Measurements from ENCODE around the gene EXOSC6.
"Not testable (repeated sequence)": the region's sequence is repeated elsewhere in the genome, so short reads cannot be mapped to it uniquely, and the experiment has no call there.

Gene EXOSC6

GRCh38 chr16:70251629-70252354 is at the start of gene EXOSC6:
EXOSC6 (minus strand) TSS chr16:70251940; CDS start chr16:70251900, 40 bp downstream.
- Mint-ChIP-seq H3K4me3 (peak within 1 kb of the TSS; percentile 87 to 94), H3K4me1 (peaks cover 8 to 24% of the 10 kb centered on the region in 2 donors), H3K27ac (peak within 1 kb of the TSS; percentile 98), H3K27me3 (no peaks in the 10 kb centered on the region), H3K36me3 (peaks cover 29 to 38% of the 10 kb centered on the region in 2 donors), H3K9me3 (no peaks in the 10 kb centered on the region)
- ATAC-seq (replicated peaks) (peak; percentile 88 to 91), DNase-seq (peak; percentile 90)

- H3K36me3 Mint-ChIP-seq: peaks cover 20 to 29% of the 10 kb centered on the region in 2 donors
- H3K27me3 Mint-ChIP-seq: no peaks in the 10 kb centered on the region
- peaks cover 19 to 44% of the 10 kb centered on the region in 2 donors for H3K4me1 Mint-ChIP-seq
- peak overlapping the region in 1 of 2 donors; percentile 51 for H3K4me3 Mint-ChIP-seq
- peaks cover 6 to 10% of the 10 kb centered on the region in 2 donors for H3K9me3 Mint-ChIP-seq
- DNase-seq (no peak), ATAC-seq (replicated peaks) (no peak)
- no peak overlapping the region for H3K27ac Mint-ChIP-seq
Observed at GRCh38 chr16:70301121-70301520, 49.4 kb upstream of the EXOSC6 start.

GRCh38 chr16:70298988-70299938 is 47.5 kb upstream of the EXOSC6 start, which contains the start of gene DDX19B:
DDX19B (plus strand) TSS chr16:70299186; CDS start chr16:70299298, 112 bp downstream.
- DNase-seq: peak; percentile 63
- Mint-ChIP-seq H3K4me3 (peak within 1 kb of the TSS; percentile 95 to 96), H3K27me3 (no peaks in the 10 kb centered on the region), H3K9me3 (peaks cover 6 to 10% of the 10 kb centered on the region in 2 donors), H3K27ac (peak within 1 kb of the TSS; percentile 98), H3K36me3 (peaks cover 20 to 24% of the 10 kb centered on the region in 2 donors), H3K4me1 (peaks cover 12 to 34% of the 10 kb centered on the region in 2 donors)
- ATAC-seq (replicated peaks): peak; percentile 98

- Mint-ChIP-seq H3K9me3 (no peaks in the 10 kb centered on the region), H3K4me1 (peaks cover 8 to 20% of the 10 kb centered on the region in 2 donors), H3K27me3 (no peaks in the 10 kb centered on the region), H3K27ac (no peak overlapping the region), H3K4me3 (no peak overlapping the region), H3K36me3 (peaks cover 3 to 4% of the 10 kb centered on the region in 2 donors)
- no peak for ATAC-seq (replicated peaks)
- no peak for DNase-seq
Observed at GRCh38 chr16:70295634-70296033, 43.9 kb upstream of the EXOSC6 start.

- H3K4me3 Mint-ChIP-seq: no peak overlapping the region
- peaks cover 7 to 9% of the 10 kb centered on the region in 2 donors for H3K4me1 Mint-ChIP-seq
- peaks cover 0 to under 1% of the 10 kb centered on the region in 2 donors for H3K36me3 Mint-ChIP-seq
- DNase-seq (no peak), ATAC-seq (replicated peaks) (no peak)
- H3K27me3 Mint-ChIP-seq: no peaks in the 10 kb centered on the region
- H3K27ac Mint-ChIP-seq: no peak overlapping the region
- H3K9me3 Mint-ChIP-seq: no peaks in the 10 kb centered on the region
Observed at GRCh38 chr16:70294385-70295025, 42.8 kb upstream of the EXOSC6 start.

- not testable (repeated sequence) for ATAC-seq (replicated peaks); DNase-seq; H3K27ac Mint-ChIP-seq; H3K9me3 Mint-ChIP-seq; H3K4me1 Mint-ChIP-seq; H3K27me3 Mint-ChIP-seq; H3K4me3 Mint-ChIP-seq; H3K36me3 Mint-ChIP-seq
Observed at GRCh38 chr16:70292148-70292547, 40.4 kb upstream of the EXOSC6 start.

- no peak overlapping the region for H3K4me3 Mint-ChIP-seq
- no peak for DNase-seq
- ATAC-seq (replicated peaks): no peak
- H3K4me1 Mint-ChIP-seq: peaks cover 6 to 7% of the 10 kb centered on the region in 2 donors
- no peaks in the 10 kb centered on the region for H3K9me3 Mint-ChIP-seq
- H3K27ac Mint-ChIP-seq: no peak overlapping the region
- peaks cover 5 to 8% of the 10 kb centered on the region in 2 donors for H3K36me3 Mint-ChIP-seq
- H3K27me3 Mint-ChIP-seq: no peaks in the 10 kb centered on the region
Observed at GRCh38 chr16:70290949-70291519, 39.3 kb upstream of the EXOSC6 start.

GRCh38 chr16:70289229-70290094 is 37.7 kb upstream of the EXOSC6 start, which contains the start of gene AARS1:
AARS1 (minus strand) TSS chr16:70289506; CDS start chr16:70282763, 6,743 bp downstream.
- Mint-ChIP-seq H3K36me3 (peaks cover 5 to 14% of the 10 kb centered on the region in 2 donors), H3K4me3 (peak within 1 kb of the TSS; percentile 93 to 98), H3K27me3 (no peaks in the 10 kb centered on the region), H3K27ac (peak within 1 kb of the TSS; percentile 99), H3K4me1 (peaks cover 9 to 12% of the 10 kb centered on the region in 2 donors), H3K9me3 (no peaks in the 10 kb centered on the region)
- DNase-seq (peak; percentile 95), ATAC-seq (replicated peaks) (peak; percentile 98 to 99)

GRCh38 chr16:70287304-70287971 is 35.7 kb upstream of the EXOSC6 start:
- DNase-seq; H3K27me3 Mint-ChIP-seq; ATAC-seq (replicated peaks); H3K9me3 Mint-ChIP-seq: not testable (repeated sequence)
- peak overlapping the region; percentile 57 to 59 for H3K4me3 Mint-ChIP-seq
- peaks cover 9 to 25% of the 10 kb centered on the region in 2 donors for H3K4me1 Mint-ChIP-seq
- peaks cover 16 to 22% of the 10 kb centered on the region in 2 donors for H3K36me3 Mint-ChIP-seq
- H3K27ac Mint-ChIP-seq: peak overlapping the region; percentile 51

- H3K27ac Mint-ChIP-seq: no peak overlapping the region
- no peaks in the 10 kb centered on the region for H3K27me3 Mint-ChIP-seq
- DNase-seq (no peak), ATAC-seq (replicated peaks) (no peak)
- no peak overlapping the region for H3K4me3 Mint-ChIP-seq
- peaks cover 40 to 54% of the 10 kb centered on the region in 2 donors for H3K36me3 Mint-ChIP-seq
- no peaks in the 10 kb centered on the region for H3K9me3 Mint-ChIP-seq
- H3K4me1 Mint-ChIP-seq: no peaks in the 10 kb centered on the region
Observed at GRCh38 chr16:70276392-70276791, 24.7 kb upstream of the EXOSC6 start.

GRCh38 chr16:70271696-70272095 is 20.0 kb upstream of the EXOSC6 start:
- ATAC-seq (replicated peaks): no peak
- Mint-ChIP-seq H3K27me3 (no peaks in the 10 kb centered on the region), H3K9me3 (no peaks in the 10 kb centered on the region), H3K36me3 (peaks cover 41 to 54% of the 10 kb centered on the region in 2 donors), H3K4me3 (no peak overlapping the region), H3K4me1 (no peaks in the 10 kb centered on the region), H3K27ac (no peak overlapping the region)
- no peak for DNase-seq

- Mint-ChIP-seq H3K27ac (no peak overlapping the region), H3K9me3 (no peaks in the 10 kb centered on the region), H3K27me3 (no peaks in the 10 kb centered on the region), H3K4me3 (no peak overlapping the region), H3K4me1 (no peaks in the 10 kb centered on the region), H3K36me3 (peaks cover 37 to 50% of the 10 kb centered on the region in 2 donors)
- DNase-seq: no peak
- ATAC-seq (replicated peaks): no peak
Observed at GRCh38 chr16:70270176-70270575, 18.4 kb upstream of the EXOSC6 start.
